GM10248 (cell line): Measurements from ENCODE around the gene HRNR.
"Not testable (repeated sequence)": the region's sequence is repeated elsewhere in the genome, so short reads cannot be mapped to it uniquely, and the experiment has no call there.

ENCODE experiments used
- CTCF ChIA-PET: fragments of 300-600 bp; sonication (Branson Sonifier 250); formaldehyde crosslinking; extraction: SDS; loops from one replicate; lab custom pipeline; 2021; ENCODE audit warnings: antibody characterized with exemption; lab: Yijun Ruan, JAX
- POLR2A ChIA-PET: fragments of 350-650 bp; sonication (Branson Sonifier 250); formaldehyde crosslinking; extraction: SDS; loops from one replicate; lab custom pipeline; 2020; ENCODE audit warnings: antibody characterized with exemption; lab: Yijun Ruan, JAX
- DNase-seq: peaks from one replicate; pipeline ENCODE4 v3.0.0; 2012; ENCODE audit errors: extremely low spot score
- TF ChIP-seq, protein P1 (sequence below): IDR thresholded peaks from 2 replicates; pipeline ENCODE4 v1.5.1; 2012; ENCODE audit warnings: mild to moderate bottlenecking, low read depth; ENCODE audit errors: extremely low read depth, missing control alignments, control extremely low read depth

The HRNR gene

DNA sequence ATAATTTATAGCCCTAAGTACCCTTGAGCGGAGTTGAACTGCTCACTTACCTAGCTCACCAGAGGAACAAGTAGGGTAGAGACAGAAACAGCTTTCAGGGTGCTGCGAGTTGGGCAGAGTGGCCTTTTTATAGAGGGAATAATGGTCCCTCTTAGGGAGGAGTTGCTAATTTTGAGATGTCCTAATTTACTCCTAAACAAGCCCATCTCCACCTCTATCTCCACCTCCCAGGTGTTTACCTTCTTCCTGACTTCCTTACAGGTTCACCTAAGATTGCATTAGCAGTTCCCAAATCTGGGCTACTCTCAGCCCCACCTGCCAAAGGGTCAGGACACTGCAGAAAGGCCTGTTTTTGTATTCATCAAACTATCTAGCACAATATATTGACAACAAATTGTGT is at the start of gene HRNR:
HRNR (minus strand) TSS at position 101 of the 400 bp plus-strand sequence. CDS start 940 bp downstream, outside the sequence.
- TF ChIP-seq, protein P1, sequence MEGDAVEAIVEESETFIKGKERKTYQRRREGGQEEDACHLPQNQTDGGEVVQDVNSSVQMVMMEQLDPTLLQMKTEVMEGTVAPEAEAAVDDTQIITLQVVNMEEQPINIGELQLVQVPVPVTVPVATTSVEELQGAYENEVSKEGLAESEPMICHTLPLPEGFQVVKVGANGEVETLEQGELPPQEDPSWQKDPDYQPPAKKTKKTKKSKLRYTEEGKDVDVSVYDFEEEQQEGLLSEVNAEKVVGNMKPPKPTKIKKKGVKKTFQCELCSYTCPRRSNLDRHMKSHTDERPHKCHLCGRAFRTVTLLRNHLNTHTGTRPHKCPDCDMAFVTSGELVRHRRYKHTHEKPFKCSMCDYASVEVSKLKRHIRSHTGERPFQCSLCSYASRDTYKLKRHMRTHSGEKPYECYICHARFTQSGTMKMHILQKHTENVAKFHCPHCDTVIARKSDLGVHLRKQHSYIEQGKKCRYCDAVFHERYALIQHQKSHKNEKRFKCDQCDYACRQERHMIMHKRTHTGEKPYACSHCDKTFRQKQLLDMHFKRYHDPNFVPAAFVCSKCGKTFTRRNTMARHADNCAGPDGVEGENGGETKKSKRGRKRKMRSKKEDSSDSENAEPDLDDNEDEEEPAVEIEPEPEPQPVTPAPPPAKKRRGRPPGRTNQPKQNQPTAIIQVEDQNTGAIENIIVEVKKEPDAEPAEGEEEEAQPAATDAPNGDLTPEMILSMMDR: no peak
- DNase-seq: no peak
- ChIA-PET CTCF (no interaction called here), POLR2A (no interaction called here)

DNA sequence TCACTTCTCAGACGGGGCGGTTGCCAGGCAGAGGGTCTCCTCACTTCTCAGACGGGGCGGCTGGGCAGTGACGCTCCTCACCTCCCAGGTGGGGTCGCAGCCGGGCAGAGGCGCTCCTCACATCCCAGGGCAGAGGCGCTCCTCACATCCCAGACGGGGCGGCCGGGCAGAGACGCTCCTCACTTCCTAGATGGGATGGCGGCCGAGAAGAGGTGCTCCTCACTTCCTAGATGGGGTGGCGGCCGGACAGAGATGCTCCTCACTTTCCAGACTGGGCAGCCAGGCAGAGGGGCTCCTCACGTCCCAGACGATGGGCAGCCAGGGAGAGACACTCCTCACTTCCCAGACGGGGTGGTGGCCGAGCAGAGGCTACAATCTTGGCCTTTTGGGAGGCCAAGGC is 32.4 kb upstream of the HRNR start:
- CTCF ChIA-PET, DNase-seq, POLR2A ChIA-PET: not testable (repeated sequence)

DNA sequence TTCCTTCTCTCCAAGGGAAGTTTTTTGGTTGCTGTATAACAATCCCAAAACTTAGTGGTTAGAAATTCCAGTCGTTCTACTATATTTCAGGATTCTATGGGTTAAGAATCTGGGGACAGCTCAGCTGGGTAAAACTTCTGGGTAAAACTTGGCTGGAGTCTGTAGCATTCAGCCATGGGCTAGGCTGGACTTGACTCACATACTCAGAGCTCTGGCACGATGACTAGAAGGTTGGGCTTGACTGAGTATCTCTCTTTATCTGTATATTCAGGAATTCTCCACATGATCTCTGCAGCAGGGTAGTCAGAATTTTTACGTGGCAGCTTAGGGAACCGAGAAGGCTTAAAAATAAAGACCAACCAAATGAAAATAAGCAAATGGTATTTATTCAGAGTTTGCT is 28.2 kb upstream of the HRNR start:
- no peak for DNase-seq
- CTCF ChIA-PET: no interaction called here
- TF ChIP-seq, protein P1: no peak
- POLR2A ChIA-PET: no interaction called here

DNA sequence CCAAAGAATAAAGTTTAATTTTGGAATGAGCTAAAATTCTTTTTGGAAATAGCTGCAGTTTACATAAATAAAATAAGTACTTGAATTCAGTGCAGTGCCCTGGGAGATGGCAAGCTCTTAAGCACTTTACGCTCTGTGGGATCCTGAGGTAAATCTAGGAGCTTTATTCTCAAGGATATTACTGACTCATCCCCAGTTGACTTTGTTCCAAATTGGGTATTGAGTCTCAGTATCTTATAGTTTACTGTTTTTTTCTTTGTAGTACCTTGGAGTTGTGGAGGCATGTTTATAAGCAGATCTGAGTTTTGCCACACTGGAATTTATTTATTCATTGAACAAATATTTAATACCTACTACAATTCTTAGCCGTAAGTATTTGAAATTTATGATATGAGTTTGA is 27.4 kb upstream of the HRNR start:
- POLR2A ChIA-PET: no interaction called here
- no peak for DNase-seq
- CTCF ChIA-PET: interaction anchor here (0.6 to 1.1 kb wide), 3 partner anchors 17 to 207 kb away, joined by 3 read pairs; no protein-coding TSS in a partner anchor
- TF ChIP-seq, protein P1: no peak

DNA sequence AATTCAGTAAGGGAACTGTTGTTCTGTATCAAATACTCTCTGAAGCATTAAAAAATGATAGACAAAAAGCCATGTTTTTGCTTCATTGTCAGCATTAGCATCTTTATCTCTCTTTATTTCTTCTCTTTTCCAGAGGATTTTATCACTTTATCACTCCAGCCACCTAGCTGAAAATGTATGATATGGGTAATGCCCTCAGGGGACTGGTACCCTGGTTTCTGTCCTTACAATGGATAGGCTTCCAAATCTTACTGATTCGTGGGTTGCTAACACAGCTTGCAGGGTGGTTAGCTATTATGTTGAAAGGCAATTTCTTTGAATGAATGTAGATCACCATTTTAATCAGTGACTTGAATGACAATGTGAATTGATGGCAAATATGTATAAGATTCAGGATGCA is 23.3 kb upstream of the HRNR start:
- ChIA-PET POLR2A (no interaction called here), CTCF (no interaction called here)
- DNase-seq: no peak
- TF ChIP-seq, protein P1: no peak

DNA sequence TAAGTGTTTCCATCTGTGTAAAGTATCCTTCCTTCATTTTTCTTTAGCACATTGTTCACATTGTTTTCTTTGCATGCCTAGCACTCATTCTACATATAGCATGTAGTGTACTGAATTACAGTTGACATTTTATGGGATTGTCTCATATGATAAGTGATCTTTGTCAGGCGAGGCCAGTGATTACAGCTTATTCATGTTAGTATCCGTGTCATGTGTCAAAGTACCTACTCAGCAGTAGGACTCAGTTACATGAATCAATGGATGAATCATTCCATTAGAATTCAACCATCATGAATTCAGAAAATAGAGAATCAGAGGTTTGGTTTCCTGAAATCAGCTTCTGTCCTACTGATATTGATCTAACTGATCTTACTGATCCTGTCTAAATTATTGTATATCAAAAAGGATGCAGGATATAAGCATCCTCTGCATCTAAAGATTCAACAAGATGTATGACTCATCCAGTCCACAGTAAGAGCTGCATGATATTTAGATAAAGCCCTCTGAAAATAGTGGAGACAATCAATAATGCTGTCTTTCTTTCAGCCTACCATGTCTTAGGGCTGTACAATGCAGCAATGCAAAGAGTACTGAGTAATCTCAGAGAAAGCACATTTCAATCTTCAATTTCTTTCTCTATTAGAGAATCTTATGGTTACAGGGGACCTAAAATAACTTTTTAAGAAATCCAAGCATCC is 20.7 kb upstream of the HRNR start:
- no peak for DNase-seq
- ChIA-PET CTCF (interaction anchor here (1.2 kb wide), 1 partner anchor 34 kb away, joined by 3 read pairs; no protein-coding TSS in a partner anchor), POLR2A (no interaction called here)

DNA sequence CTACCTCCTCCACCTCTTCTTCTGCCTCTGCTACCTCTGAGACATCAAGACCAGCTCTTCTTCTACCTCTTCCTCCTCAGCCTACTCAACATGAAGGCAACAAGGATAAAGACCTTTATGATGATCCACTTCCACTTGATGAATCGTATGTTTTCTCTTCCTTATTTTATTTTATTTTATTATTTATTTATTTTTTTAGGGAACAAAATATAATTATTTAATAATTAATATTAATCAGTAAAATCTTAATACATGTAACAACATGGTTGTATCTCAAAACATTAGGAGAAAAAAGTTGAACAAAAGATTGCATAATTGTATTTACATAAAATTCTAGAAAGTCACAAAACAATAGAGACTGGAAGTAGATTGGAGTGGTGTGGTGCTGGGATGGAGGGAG is 13.1 kb upstream of the HRNR start:
- POLR2A ChIA-PET: no interaction called here
- CTCF ChIA-PET: no interaction called here
- TF ChIP-seq, protein P1: no peak
- DNase-seq: no peak

More for the DNA sequence above, 20.7 kb upstream of the HRNR start:
- TF ChIP-seq, protein P1: no peak
